HUES6 (cell line): Measurements from ENCODE around the gene SULT1C3.
"Not testable (repeated sequence)": the region's sequence is repeated elsewhere in the genome, so short reads cannot be mapped to it uniquely, and the experiment has no call there.

ENCODE experiments used
- H3K27ac ChIP-seq: 2 replicates; pipeline ENCODE4 v1.7.0; 2013; ENCODE audit warnings: low read depth, mild to moderate bottlenecking, low read length, inconsistent platforms
- H3K27me3 ChIP-seq: 2 replicates; pipeline ENCODE4 v1.6.1; 2013; ENCODE audit warnings: low read length; ENCODE audit not compliant: control insufficient read depth, insufficient read depth
- H3K36me3 ChIP-seq: 2 replicates; pipeline ENCODE4 v1.6.1; 2013; ENCODE audit warnings: low read length; ENCODE audit not compliant: control insufficient read depth, insufficient read depth
- H3K4me1 ChIP-seq: 2 replicates; pipeline ENCODE4 v1.6.1; 2013; ENCODE audit warnings: low read length; ENCODE audit not compliant: control insufficient read depth, insufficient read depth
- H3K4me3 ChIP-seq: 2 replicates; pipeline ENCODE4 v1.5.1; 2013; ENCODE audit warnings: low read depth, low read length
- H3K9ac ChIP-seq: one replicate; pipeline ENCODE4 v1.6.1; 2013; ENCODE audit warnings: mild to moderate bottlenecking, low read length
- H3K9me3 ChIP-seq: 2 replicates; pipeline ENCODE4 v1.6.1; 2013; ENCODE audit warnings: low read depth, low read length; ENCODE audit not compliant: control insufficient read depth, insufficient read depth

SULT1C3 gene

GRCh38 chr2:108270768-108271506 is 31.2 kb downstream of the SULT1C3 start:
- Histone ChIP-seq H3K27ac (no peak overlapping the region), H3K4me3 (no peak overlapping the region), H3K36me3 (no peaks in the 10 kb centered on the region), H3K9ac (no peak overlapping the region), H3K27me3 (no peaks in the 10 kb centered on the region), H3K9me3 (no peaks in the 10 kb centered on the region), H3K4me1 (no peaks in the 10 kb centered on the region)

GRCh38 chr2:108271691-108272253 is 32.0 kb downstream of the SULT1C3 start:
- Histone ChIP-seq H3K4me3 (no peak overlapping the region), H3K4me1 (no peaks in the 10 kb centered on the region), H3K9ac (no peak overlapping the region), H3K27ac (no peak overlapping the region), H3K36me3 (no peaks in the 10 kb centered on the region), H3K27me3 (no peaks in the 10 kb centered on the region), H3K9me3 (no peaks in the 10 kb centered on the region)

GRCh38 chr2:108278631-108279030 is 38.9 kb downstream of the SULT1C3 start:
- no peaks in the 10 kb centered on the region for H3K27me3 ChIP-seq
- H3K9me3 ChIP-seq: 0 out of 2 replicates have a peak, but pooled peaks cover 3% of the 10 kb centered on the region
- no peak overlapping the region for H3K9ac ChIP-seq
- no peak overlapping the region for H3K4me3 ChIP-seq
- H3K4me1 ChIP-seq: no peaks in the 10 kb centered on the region
- H3K27ac ChIP-seq: no peak overlapping the region
- no peaks in the 10 kb centered on the region for H3K36me3 ChIP-seq

GRCh38 chr2:108279468-108279867 is 39.7 kb downstream of the SULT1C3 start:
- Histone ChIP-seq H3K9ac (no peak overlapping the region), H3K4me3 (no peak overlapping the region), H3K9me3 (0 out of 2 replicates have a peak, but pooled peaks cover 4% of the 10 kb centered on the region), H3K36me3 (no peaks in the 10 kb centered on the region), H3K4me1 (no peaks in the 10 kb centered on the region), H3K27ac (no peak overlapping the region), H3K27me3 (no peaks in the 10 kb centered on the region)

- Histone ChIP-seq H3K36me3 (no peaks in the 10 kb centered on the region), H3K27me3 (no peaks in the 10 kb centered on the region), H3K9me3 (0 out of 2 replicates have a peak, but pooled peaks cover 4% of the 10 kb centered on the region), H3K9ac (no peak overlapping the region), H3K4me3 (no peak overlapping the region), H3K4me1 (no peaks in the 10 kb centered on the region), H3K27ac (no peak overlapping the region)
Measured at GRCh38 chr2:108280466-108280865, 40.7 kb downstream of the SULT1C3 start.

- peaks cover 13% of the 10 kb centered on the region for H3K4me1 ChIP-seq
- H3K9me3 ChIP-seq, H3K27ac ChIP-seq, H3K36me3 ChIP-seq, H3K4me3 ChIP-seq, H3K9ac ChIP-seq, H3K27me3 ChIP-seq: not testable (repeated sequence)
Measured at GRCh38 chr2:108284566-108284965, 44.8 kb downstream of the SULT1C3 start.

- H3K36me3 ChIP-seq: no peaks in the 10 kb centered on the region
- H3K4me3 ChIP-seq: no peak overlapping the region
- H3K4me1 ChIP-seq: peaks cover 13% of the 10 kb centered on the region
- 0 out of 2 replicates have a peak, but pooled peaks cover 4% of the 10 kb centered on the region for H3K9me3 ChIP-seq
- no peaks in the 10 kb centered on the region for H3K27me3 ChIP-seq
- H3K27ac ChIP-seq: no peak overlapping the region
- no peak overlapping the region for H3K9ac ChIP-seq
Measured at GRCh38 chr2:108285616-108286015, 45.8 kb downstream of the SULT1C3 start.

- Histone ChIP-seq H3K36me3 (no peaks in the 10 kb centered on the region), H3K27me3 (no peaks in the 10 kb centered on the region), H3K9me3 (0 out of 2 replicates have a peak, but pooled peaks cover 4% of the 10 kb centered on the region), H3K4me3 (no peak overlapping the region), H3K9ac (no peak overlapping the region), H3K4me1 (peaks cover 13% of the 10 kb centered on the region), H3K27ac (no peak overlapping the region)
Measured at GRCh38 chr2:108287169-108287568, 47.4 kb downstream of the SULT1C3 start.

GRCh38 chr2:108288534-108289106 is 48.9 kb downstream of the SULT1C3 start, which contains the start of gene SULT1C2:
TSS of gene SULT1C2 (plus strand) at chr2:108288895. CDS start at chr2:108293668, 4,773 bp downstream.
- Histone ChIP-seq H3K36me3 (no peaks in the 10 kb centered on the region), H3K27ac (no peak within 1 kb of the TSS), H3K27me3 (no peaks in the 10 kb centered on the region), H3K4me1 (peaks cover 13% of the 10 kb centered on the region), H3K4me3 (peak within 1 kb of the TSS; percentile 15), H3K9ac (no peak within 1 kb of the TSS), H3K9me3 (0 out of 2 replicates have a peak, but pooled peaks cover 1% of the 10 kb centered on the region)

- Histone ChIP-seq H3K9ac (no peak overlapping the region), H3K9me3 (no peaks in the 10 kb centered on the region), H3K4me1 (peaks cover 4% of the 10 kb centered on the region), H3K27me3 (no peaks in the 10 kb centered on the region), H3K27ac (no peak overlapping the region), H3K4me3 (no peak overlapping the region), H3K36me3 (no peaks in the 10 kb centered on the region)
Measured at GRCh38 chr2:108293850-108294249, 54.1 kb downstream of the SULT1C3 start.
